Measurements from ENCODE around the gene MRPL14. TPM values are rescaled to one million over a fixed set of nuclear protein-coding genes. Genes with fewer than 3 reads are reported as not detected.
A peak's percentile ranks its signal among the peaks of the same experiment; 100 is the strongest.

Gene MRPL14
- total and polyA plus RNA-seq, 9 of the 15 experiments (the other 6 are each of a cell fraction or from before 2014, with no cell fraction given): 126 to 424 (median 165) TPM

GRCh38 chr6:44126320-44127149 lies 717 bp downstream of the MRPL14 start (continued):
- TF ChIP-seq GABPB1 (CRISPR knock-in tag; IDR thresholded peaks at IDR 0.05) (peak; percentile 48; the same call in 1 of the 2 replicates), CBFB (CRISPR knock-in tag; IDR thresholded peaks at IDR 0.05) (no peak), TAF1 (IDR thresholded peaks at IDR 0.05; ENCODE audit: control insufficient read depth, extremely low read depth, insufficient read depth, low read length, severe bottlenecking) (peak; percentile 44), CXXC5 (CRISPR knock-in tag; IDR thresholded peaks at IDR 0.05) (peak; percentile 66; the same call in 1 of the 2 replicates), POLR3A (IDR thresholded peaks at IDR 0.05; ENCODE audit: borderline replicate concordance, extremely low read depth, insufficient read depth, insufficient read length) (no peak), HOXB6 (CRISPR knock-in tag; IDR thresholded peaks at IDR 0.05; ENCODE audit: borderline replicate concordance) (no peak), ZNF766 (CRISPR knock-in tag; conservative IDR thresholded peaks at IDR 0.05) (0 out of 2 replicates have a peak, but pooled peaks have one; percentile 60), POU5F1 (IDR thresholded peaks at IDR 0.05; ENCODE audit: borderline replicate concordance, low read depth, low read length, partially characterized antibody) (no peak), ZNF583 (CRISPR knock-in tag; IDR thresholded peaks at IDR 0.05) (0 out of 2 replicates have a peak, but pooled peaks have one; percentile 31), KDM1A (IDR thresholded peaks at IDR 0.05) (peak in 1 of 2 experiments; percentile 15; a peak in 1 of 4 replicates), GTF2B (IDR thresholded peaks at IDR 0.05; ENCODE audit: extremely low read depth, insufficient read length) (no peak), ZNF449 (CRISPR knock-in tag; IDR thresholded peaks at IDR 0.05) (no peak)
- TF ChIP-seq, protein P1, sequence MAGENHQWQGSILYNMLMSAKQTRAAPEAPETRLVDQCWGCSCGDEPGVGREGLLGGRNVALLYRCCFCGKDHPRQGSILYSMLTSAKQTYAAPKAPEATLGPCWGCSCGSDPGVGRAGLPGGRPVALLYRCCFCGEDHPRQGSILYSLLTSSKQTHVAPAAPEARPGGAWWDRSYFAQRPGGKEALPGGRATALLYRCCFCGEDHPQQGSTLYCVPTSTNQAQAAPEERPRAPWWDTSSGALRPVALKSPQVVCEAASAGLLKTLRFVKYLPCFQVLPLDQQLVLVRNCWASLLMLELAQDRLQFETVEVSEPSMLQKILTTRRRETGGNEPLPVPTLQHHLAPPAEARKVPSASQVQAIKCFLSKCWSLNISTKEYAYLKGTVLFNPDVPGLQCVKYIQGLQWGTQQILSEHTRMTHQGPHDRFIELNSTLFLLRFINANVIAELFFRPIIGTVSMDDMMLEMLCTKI (IDR thresholded peaks at IDR 0.05; ENCODE audit: partially characterized antibody): no peak
- TF ChIP-seq, protein P2, sequence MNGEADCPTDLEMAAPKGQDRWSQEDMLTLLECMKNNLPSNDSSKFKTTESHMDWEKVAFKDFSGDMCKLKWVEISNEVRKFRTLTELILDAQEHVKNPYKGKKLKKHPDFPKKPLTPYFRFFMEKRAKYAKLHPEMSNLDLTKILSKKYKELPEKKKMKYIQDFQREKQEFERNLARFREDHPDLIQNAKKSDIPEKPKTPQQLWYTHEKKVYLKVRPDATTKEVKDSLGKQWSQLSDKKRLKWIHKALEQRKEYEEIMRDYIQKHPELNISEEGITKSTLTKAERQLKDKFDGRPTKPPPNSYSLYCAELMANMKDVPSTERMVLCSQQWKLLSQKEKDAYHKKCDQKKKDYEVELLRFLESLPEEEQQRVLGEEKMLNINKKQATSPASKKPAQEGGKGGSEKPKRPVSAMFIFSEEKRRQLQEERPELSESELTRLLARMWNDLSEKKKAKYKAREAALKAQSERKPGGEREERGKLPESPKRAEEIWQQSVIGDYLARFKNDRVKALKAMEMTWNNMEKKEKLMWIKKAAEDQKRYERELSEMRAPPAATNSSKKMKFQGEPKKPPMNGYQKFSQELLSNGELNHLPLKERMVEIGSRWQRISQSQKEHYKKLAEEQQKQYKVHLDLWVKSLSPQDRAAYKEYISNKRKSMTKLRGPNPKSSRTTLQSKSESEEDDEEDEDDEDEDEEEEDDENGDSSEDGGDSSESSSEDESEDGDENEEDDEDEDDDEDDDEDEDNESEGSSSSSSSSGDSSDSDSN (IDR thresholded peaks at IDR 0.05; ENCODE audit: borderline replicate concordance in 1 of 2, low read depth in 2 of 2, low read length in 2 of 2): peak; percentile 28 to 73; a peak in 1 of 4 replicates

Data from K562 (cell line).